GM23338 (cell line): ENCODE data around the gene ZBTB18. TPM values are rescaled to one million over a fixed set of nuclear protein-coding genes. Genes with fewer than 3 reads are reported as not detected.
"Not testable (repeated sequence)": the region's sequence is repeated elsewhere in the genome, so short reads cannot be mapped to it uniquely, and the experiment has no call there.

Source experiments
- ATAC-seq: fragments of 200-7000 bp; cut with Tn5 transposase; 3 replicates; pipeline ENCODE4 v1.9.1; 2020
- DNase-seq: peaks from one replicate; pipeline ENCODE4 v3.0.0-alpha.2; 2015; ENCODE audit warnings: low spot score
- H2AFZ ChIP-seq: fragments of 200-600 bp; sonication (generic); 2 replicates; pipeline ENCODE4 v1.8.0; 2016; ENCODE audit warnings: antibody characterized with exemption, mild to moderate bottlenecking, moderate library complexity
- H3F3A ChIP-seq: fragments of 200-600 bp; sonication (generic); replicated peaks from 2 replicates; pipeline ENCODE4 v1.8.0; 2017; ENCODE audit warnings: antibody characterized with exemption, mixed run types, low read depth
- H3K27ac ChIP-seq: fragments of 200-600 bp; sonication (generic); 2 replicates; pipeline ENCODE4 v1.6.1; 2016; ENCODE audit warnings: low read depth
- H3K27me3 ChIP-seq: fragments of 200-600 bp; sonication (generic); 2 replicates; pipeline ENCODE4 v1.8.0; 2016; ENCODE audit warnings: mild to moderate bottlenecking, mixed run types, moderate library complexity; ENCODE audit not compliant: insufficient read depth
- H3K36me3 ChIP-seq: fragments of 200-600 bp; sonication (generic); 2 replicates; pipeline ENCODE4 v1.8.0; 2016; ENCODE audit warnings: mild to moderate bottlenecking; ENCODE audit not compliant: insufficient read depth
- H3K4me1 ChIP-seq: fragments of 200-600 bp; sonication (generic); 2 replicates; pipeline ENCODE4 v1.8.0; 2016; ENCODE audit warnings: mild to moderate bottlenecking, moderate library complexity; ENCODE audit not compliant: insufficient read depth
- H3K4me2 ChIP-seq: fragments of 200-600 bp; sonication (generic); 2 replicates; pipeline ENCODE4 v1.7.1; 2017; ENCODE audit warnings: mixed run types
- H3K4me3 ChIP-seq: fragments of 200-600 bp; sonication (generic); 2 replicates; pipeline ENCODE4 v1.6.1; 2016; ENCODE audit warnings: mixed run types
- H3K79me2 ChIP-seq: fragments of 200-600 bp; sonication (generic); replicated peaks from 2 replicates; pipeline ENCODE4 v1.8.0; 2017; ENCODE audit warnings: mild to moderate bottlenecking; ENCODE audit not compliant: insufficient read depth
- H3K9me2 ChIP-seq: fragments of 200-600 bp; sonication (generic); 2 replicates; pipeline ENCODE4 v1.8.0; 2017; ENCODE audit not compliant: insufficient read depth
- H4K20me1 ChIP-seq: fragments of 200-600 bp; sonication (generic); replicated peaks from 2 replicates; pipeline ENCODE4 v1.8.0; 2017; ENCODE audit warnings: mild to moderate bottlenecking; ENCODE audit not compliant: insufficient read depth
- H3K27ac Mint-ChIP-seq: 2 replicates; pipeline ENCODE4 v1.8.0; 2020; ENCODE audit warnings: inconsistent platforms, mild to moderate bottlenecking, moderate library complexity, mixed read lengths
- H3K27me3 Mint-ChIP-seq: 3 replicates; pipeline ENCODE4 v1.8.0; 2022; ENCODE audit warnings: low read depth, mild to moderate bottlenecking, moderate library complexity, mixed read lengths, inconsistent platforms; ENCODE audit not compliant: insufficient read depth, poor library complexity
- H3K36me3 Mint-ChIP-seq: 3 replicates; pipeline ENCODE4 v1.8.0; 2021; ENCODE audit warnings: low read depth, mild to moderate bottlenecking, inconsistent platforms, moderate library complexity, mixed read lengths
- H3K4me1 Mint-ChIP-seq: 3 replicates; pipeline ENCODE4 v1.8.0; 2020; ENCODE audit warnings: mild to moderate bottlenecking, inconsistent platforms, mixed read lengths
- H3K4me3 Mint-ChIP-seq: 3 replicates; pipeline ENCODE4 v1.8.0; 2021; ENCODE audit warnings: moderate library complexity, mild to moderate bottlenecking, inconsistent platforms, mixed read lengths
- H3K9me3 Mint-ChIP-seq: 3 replicates; pipeline ENCODE4 v1.8.0; 2020; ENCODE audit warnings: moderate library complexity, mild to moderate bottlenecking, inconsistent platforms, mixed read lengths
- CTCF ChIP-seq, 2 experiments: fragments of 200-600 bp in 1 of 2; sonication (generic) in 1 of 2; conservative IDR thresholded peaks; 2 replicates each; pipeline versions ENCODE4 v1.5.1 to v1.6.1; 2016 to 2017; ENCODE audit warnings: antibody characterized with exemption in 2 of 2, low read depth in 2 of 2, mild to moderate bottlenecking in 2 of 2, moderate library complexity in 1 of 2
- EZH2 ChIP-seq: fragments of 200-600 bp; sonication (generic); IDR thresholded peaks from one replicate; pipeline ENCODE4 v1.8.0; 2017; ENCODE audit warnings: antibody characterized with exemption, mild to moderate bottlenecking, low read depth; ENCODE audit not compliant: unreplicated experiment
- EZH2phosphoT487 ChIP-seq: fragments of 200-600 bp; sonication (generic); IDR thresholded peaks from one replicate; pipeline ENCODE4 v1.8.1; 2018; ENCODE audit warnings: antibody characterized with exemption; ENCODE audit not compliant: unreplicated experiment
- JUNB ChIP-seq: IDR thresholded peaks from one replicate; pipeline ENCODE4 v1.6.1; 2016; ENCODE audit warnings: antibody characterized with exemption; ENCODE audit not compliant: unreplicated experiment
- POLR2AphosphoS5 ChIP-seq: IDR thresholded peaks from 2 replicates; pipeline ENCODE4 v1.6.1; 2016; ENCODE audit warnings: antibody characterized with exemption, low read depth
- REST ChIP-seq: IDR thresholded peaks from one replicate; pipeline ENCODE4 v1.6.1; 2018; ENCODE audit warnings: antibody characterized with exemption; ENCODE audit not compliant: unreplicated experiment
- ZNF462 ChIP-seq: fragments of 250-450 bp; sonication (Bioruptor Pico); IDR thresholded peaks from 2 replicates; pipeline ENCODE4 v1.5.0; 2020; ENCODE audit warnings: mild to moderate bottlenecking, moderate library complexity
- polyA plus RNA-seq: library from polyadenylated mRNA; unstranded; fragments of >200 nt; fragmentation: Nextera tagmentation; extraction: Ambion mirVana; gene quantifications from 2 replicates; pipeline ENCODE4 v1.2.1, GENCODE V29; 2016
- total RNA-seq: library from RNA; depleted of rRNA; stranded (reverse); fragments of >200 nt; shearing (Covaris generic); gene quantifications from 2 replicates; pipeline ENCODE4 v1.2.3, GENCODE V29; 2014

ZBTB18 gene
- total and polyA plus RNA-seq, 2 experiments from 2014 or later = 5.5 to 12.2 TPM

- TF ChIP-seq ZNF462 (CRISPR knock-in tag) = no peak
- TF ChIP-seq REST = no peak
- no peak for TF ChIP-seq EZH2
- TF ChIP-seq JUNB = no peak
- no peak for TF ChIP-seq POLR2AphosphoS5
- no peak for TF ChIP-seq EZH2phosphoT487
- no peak for TF ChIP-seq CTCF (conservative IDR thresholded peaks at IDR 0.05; ENCODE audit: low read depth in 2 of 2)
Observed at GRCh38 chr1:244044423-244044822, 6.7 kb upstream of the ZBTB18 start (continued).

GRCh38 chr1:244046254-244046653 is 4.8 kb upstream of the ZBTB18 start:
- not testable (repeated sequence) for H3K27ac Mint-ChIP-seq

More at GRCh38 chr1:244046254-244046653, 4.8 kb upstream of the ZBTB18 start:
- not testable (repeated sequence) for DNase-seq, H3K9me3 Mint-ChIP-seq, H3K4me3 Mint-ChIP-seq, H2AFZ ChIP-seq, H3K36me3 ChIP-seq, H3K36me3 Mint-ChIP-seq, H3F3A ChIP-seq, H3K4me3 ChIP-seq, H4K20me1 ChIP-seq, ATAC-seq, H3K27ac ChIP-seq, H3K4me2 ChIP-seq, H3K9me2 ChIP-seq
- peaks cover 20% of the 10 kb centered on the region for H3K4me1 Mint-ChIP-seq
- peaks cover 19% of the 10 kb centered on the region for H3K79me2 ChIP-seq
- peaks cover 34% of the 10 kb centered on the region for H3K4me1 ChIP-seq
- H3K27me3 Mint-ChIP-seq = peaks cover 13% of the 10 kb centered on the region
- H3K27me3 ChIP-seq = peaks cover 13% of the 10 kb centered on the region
